ENCODE results near the gene SLC9A2.

DNA sequence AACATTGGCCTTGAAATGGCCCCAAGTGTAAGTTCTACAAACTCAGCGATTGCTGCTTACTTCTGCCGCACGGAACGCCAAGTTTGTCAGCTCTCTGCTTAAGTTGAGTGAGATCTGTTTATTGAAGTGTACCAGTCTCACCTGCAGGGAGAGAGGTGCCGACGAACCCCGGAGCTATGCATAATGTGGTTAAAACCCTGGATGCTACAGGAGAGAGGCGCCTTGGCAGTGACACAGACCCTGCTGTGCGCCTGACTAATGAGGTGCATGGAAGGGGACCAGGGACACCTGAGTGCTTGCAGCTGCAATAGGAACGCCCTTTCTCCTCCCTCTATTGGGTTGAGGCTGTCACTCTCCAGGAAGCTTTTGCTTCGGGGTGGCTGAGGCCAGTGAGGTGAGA is 979 bp downstream of the SLC9A2 start:
- TF ChIP-seq POLR2A (IDR thresholded peaks at IDR 0.05; ENCODE audit: insufficient read depth in 1 of 2, low read depth in 2 of 2, low read length in 2 of 2) (no peak), YY1 (IDR thresholded peaks at IDR 0.05; ENCODE audit: insufficient read depth, insufficient replicate concordance, low read depth, low read length) (no peak), ATF1 (CRISPR knock-in tag; IDR thresholded peaks at IDR 0.05) (no peak), NBN (conservative IDR thresholded peaks at IDR 0.05) (no peak), FOXK2 (IDR thresholded peaks at IDR 0.05) (no peak), EZH2 (conservative IDR thresholded peaks at IDR 0.05; ENCODE audit: low read depth, low read length) (no peak), PRPF4 (IDR thresholded peaks at IDR 0.05; ENCODE audit: low read depth, low read length, poor library complexity, severe bottlenecking) (no peak)
- TF ChIP-seq, protein P1, sequence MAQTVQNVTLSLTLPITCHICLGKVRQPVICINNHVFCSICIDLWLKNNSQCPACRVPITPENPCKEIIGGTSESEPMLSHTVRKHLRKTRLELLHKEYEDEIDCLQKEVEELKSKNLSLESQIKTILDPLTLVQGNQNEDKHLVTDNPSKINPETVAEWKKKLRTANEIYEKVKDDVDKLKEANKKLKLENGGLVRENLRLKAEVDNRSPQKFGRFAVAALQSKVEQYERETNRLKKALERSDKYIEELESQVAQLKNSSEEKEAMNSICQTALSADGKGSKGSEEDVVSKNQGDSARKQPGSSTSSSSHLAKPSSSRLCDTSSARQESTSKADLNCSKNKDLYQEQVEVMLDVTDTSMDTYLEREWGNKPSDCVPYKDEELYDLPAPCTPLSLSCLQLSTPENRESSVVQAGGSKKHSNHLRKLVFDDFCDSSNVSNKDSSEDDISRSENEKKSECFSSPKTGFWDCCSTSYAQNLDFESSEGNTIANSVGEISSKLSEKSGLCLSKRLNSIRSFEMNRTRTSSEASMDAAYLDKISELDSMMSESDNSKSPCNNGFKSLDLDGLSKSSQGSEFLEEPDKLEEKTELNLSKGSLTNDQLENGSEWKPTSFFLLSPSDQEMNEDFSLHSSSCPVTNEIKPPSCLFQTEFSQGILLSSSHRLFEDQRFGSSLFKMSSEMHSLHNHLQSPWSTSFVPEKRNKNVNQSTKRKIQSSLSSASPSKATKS (CRISPR knock-in tag; IDR thresholded peaks at IDR 0.05), result no peak
- TF ChIP-seq, protein P2, sequence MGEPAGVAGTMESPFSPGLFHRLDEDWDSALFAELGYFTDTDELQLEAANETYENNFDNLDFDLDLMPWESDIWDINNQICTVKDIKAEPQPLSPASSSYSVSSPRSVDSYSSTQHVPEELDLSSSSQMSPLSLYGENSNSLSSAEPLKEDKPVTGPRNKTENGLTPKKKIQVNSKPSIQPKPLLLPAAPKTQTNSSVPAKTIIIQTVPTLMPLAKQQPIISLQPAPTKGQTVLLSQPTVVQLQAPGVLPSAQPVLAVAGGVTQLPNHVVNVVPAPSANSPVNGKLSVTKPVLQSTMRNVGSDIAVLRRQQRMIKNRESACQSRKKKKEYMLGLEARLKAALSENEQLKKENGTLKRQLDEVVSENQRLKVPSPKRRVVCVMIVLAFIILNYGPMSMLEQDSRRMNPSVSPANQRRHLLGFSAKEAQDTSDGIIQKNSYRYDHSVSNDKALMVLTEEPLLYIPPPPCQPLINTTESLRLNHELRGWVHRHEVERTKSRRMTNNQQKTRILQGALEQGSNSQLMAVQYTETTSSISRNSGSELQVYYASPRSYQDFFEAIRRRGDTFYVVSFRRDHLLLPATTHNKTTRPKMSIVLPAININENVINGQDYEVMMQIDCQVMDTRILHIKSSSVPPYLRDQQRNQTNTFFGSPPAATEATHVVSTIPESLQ (CRISPR knock-in tag; conservative IDR thresholded peaks at IDR 0.05), result no peak
- TF ChIP-seq, protein P3, sequence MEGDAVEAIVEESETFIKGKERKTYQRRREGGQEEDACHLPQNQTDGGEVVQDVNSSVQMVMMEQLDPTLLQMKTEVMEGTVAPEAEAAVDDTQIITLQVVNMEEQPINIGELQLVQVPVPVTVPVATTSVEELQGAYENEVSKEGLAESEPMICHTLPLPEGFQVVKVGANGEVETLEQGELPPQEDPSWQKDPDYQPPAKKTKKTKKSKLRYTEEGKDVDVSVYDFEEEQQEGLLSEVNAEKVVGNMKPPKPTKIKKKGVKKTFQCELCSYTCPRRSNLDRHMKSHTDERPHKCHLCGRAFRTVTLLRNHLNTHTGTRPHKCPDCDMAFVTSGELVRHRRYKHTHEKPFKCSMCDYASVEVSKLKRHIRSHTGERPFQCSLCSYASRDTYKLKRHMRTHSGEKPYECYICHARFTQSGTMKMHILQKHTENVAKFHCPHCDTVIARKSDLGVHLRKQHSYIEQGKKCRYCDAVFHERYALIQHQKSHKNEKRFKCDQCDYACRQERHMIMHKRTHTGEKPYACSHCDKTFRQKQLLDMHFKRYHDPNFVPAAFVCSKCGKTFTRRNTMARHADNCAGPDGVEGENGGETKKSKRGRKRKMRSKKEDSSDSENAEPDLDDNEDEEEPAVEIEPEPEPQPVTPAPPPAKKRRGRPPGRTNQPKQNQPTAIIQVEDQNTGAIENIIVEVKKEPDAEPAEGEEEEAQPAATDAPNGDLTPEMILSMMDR (CRISPR knock-in tag; IDR thresholded peaks at IDR 0.05), result no peak

Data from HepG2 (cell line).